Calu3 (cell line): ENCODE results near the gene SEMA6C. TPM values are rescaled to one million over a fixed set of nuclear protein-coding genes. Genes with fewer than 3 reads are reported as not detected.
A peak's percentile ranks its signal among the peaks of the same experiment; 100 is the strongest.
"Not testable (repeated sequence)": the region's sequence is repeated elsewhere in the genome, so short reads cannot be mapped to it uniquely, and the experiment has no call there.

ENCODE experiments used
- Bru-seq: library from RNA; stranded (reverse); fragments of 400-500 nt; gene quantifications from one replicate; lab custom pipeline; 2021; lab: Mats Ljungman, UMichigan
- BruChase-seq, 2 experiments: library from RNA; stranded (reverse); fragments of 400-500 nt; gene quantifications; one replicate each; lab custom pipeline; 2021; lab: Mats Ljungman, UMichigan
- BruUV-seq: library from RNA; stranded (reverse); fragments of 400-500 nt; replicated peaks from 2 replicates; lab custom pipeline; 2021; lab: Mats Ljungman, UMichigan
- CTCF ChIA-PET: fragments of 300-600 bp; sonication (Branson Sonifier 250); formaldehyde crosslinking; loops from one replicate; lab custom pipeline; 2022; ENCODE audit warnings: antibody characterized with exemption; lab: Charles Lee
- DNase-seq: peaks from one replicate; pipeline ENCODE4 v3.0.0; 2022
- H3K27ac Mint-ChIP-seq: one replicate; pipeline ENCODE4 v1.8.0; 2022; ENCODE audit warnings: mixed read lengths; ENCODE audit not compliant: unreplicated experiment
- H3K27me3 Mint-ChIP-seq: one replicate; pipeline ENCODE4 v1.8.0; 2022; ENCODE audit warnings: mixed read lengths; ENCODE audit not compliant: unreplicated experiment
- H3K36me3 Mint-ChIP-seq: one replicate; pipeline ENCODE4 v1.8.0; 2022; ENCODE audit warnings: mild to moderate bottlenecking, moderate library complexity, mixed read lengths; ENCODE audit not compliant: insufficient read depth, unreplicated experiment
- H3K4me1 Mint-ChIP-seq: one replicate; pipeline ENCODE4 v1.8.0; 2022; ENCODE audit warnings: mild to moderate bottlenecking, low read depth, mixed read lengths; ENCODE audit not compliant: unreplicated experiment
- H3K4me3 Mint-ChIP-seq: one replicate; pipeline ENCODE4 v1.8.0; 2022; ENCODE audit warnings: mild to moderate bottlenecking, low read depth, moderate library complexity, mixed read lengths; ENCODE audit not compliant: unreplicated experiment
- H3K9me3 Mint-ChIP-seq: one replicate; pipeline ENCODE4 v1.8.0; 2022; ENCODE audit warnings: low read depth, mixed read lengths; ENCODE audit not compliant: unreplicated experiment
- CTCF ChIP-seq: fragments of 200-600 bp; IDR thresholded peaks from one replicate; pipeline ENCODE4 v1.8.0; 2022; ENCODE audit warnings: antibody characterized with exemption; ENCODE audit not compliant: unreplicated experiment
- intact Hi-C: fragments of 100-400 bp; cut with micrococcal nuclease; formaldehyde crosslinking; loops from one replicate; pipeline ENCODE4 v1.10.0; 2022; ENCODE audit not compliant: unreplicated experiment
- long read RNA-seq: library from polyadenylated mRNA; stranded (forward); transcript quantifications from one replicate; pipeline ENCODE4 v2.0.0, GENCODE V29; 2022
- total RNA-seq: library from RNA; stranded (reverse); gene quantifications from 2 replicates; pipeline ENCODE4 v1.2.3, GENCODE V29; 2022

SEMA6C gene
- total RNA-seq (2.2 and 2.5 TPM in 2 replicates), Bru-seq, nascent RNA (percentile 29 among the genes with signal in this experiment), BruChase-seq, experiment 1, labeled RNA remaining after a 6-hour chase (percentile 40 among the genes with signal in this experiment), BruChase-seq, experiment 2, labeled RNA remaining after a 2-hour chase (percentile 38 among the genes with signal in this experiment)
- long read RNA-seq, result 0 reads

GRCh38 chr1:151146412-151147131 is at the start of gene SEMA6C:
SEMA6C (minus strand) TSS chr1:151146631; CDS start chr1:151142621, 4,010 bp downstream.
- no TSS peak for BruUV-seq
- H3K27ac Mint-ChIP-seq, result no peak within 1 kb of the TSS
- DNase-seq, result peak; percentile 97
- H3K4me3 Mint-ChIP-seq, result peak within 1 kb of the TSS; percentile 77
- H3K4me1 Mint-ChIP-seq, result no peaks in the 10 kb centered on the region
- H3K27me3 Mint-ChIP-seq, result peaks cover 25% of the 10 kb centered on the region
- TF ChIP-seq CTCF, result no peak
- peaks cover 10% of the 10 kb centered on the region for H3K36me3 Mint-ChIP-seq
- CTCF ChIA-PET, result interaction anchor here (1.0 to 1.6 kb wide), 2 partner anchors 11 to 47 kb away, joined by 3 to 8 read pairs; no protein-coding TSS in a partner anchor
- intact Hi-C loops, result no loop called here
- H3K9me3 Mint-ChIP-seq, result no peaks in the 10 kb centered on the region

- BruUV-seq, H3K9me3 Mint-ChIP-seq, H3K27me3 Mint-ChIP-seq: not testable (repeated sequence)
- CTCF ChIA-PET, result interaction anchor here (0.6 to 1.0 kb wide), 4 partner anchors 32 to 1595 kb away, joined by 3 to 10 read pairs (median 6); partner anchors contain the start of gene ZNF687
- peaks cover 27% of the 10 kb centered on the region for H3K4me1 Mint-ChIP-seq
- peak; percentile 97 for DNase-seq
- intact Hi-C loops, result loop anchor here (5.0 to 10.0 kb wide), 2 partner anchors 317 to 640 kb away; partner anchors contain the start of genes C2CD4D, CGN and RORC
- peak overlapping the region; percentile 96 for H3K4me3 Mint-ChIP-seq
- H3K36me3 Mint-ChIP-seq, result peaks cover 64% of the 10 kb centered on the region
- H3K27ac Mint-ChIP-seq, result peak overlapping the region; percentile 95
Observed at GRCh38 chr1:151194894-151195594, 48.6 kb upstream of the SEMA6C start.

- Mint-ChIP-seq H3K27me3 (no peaks in the 10 kb centered on the region), H3K36me3 (peaks cover 64% of the 10 kb centered on the region), H3K4me1 (peaks cover 22% of the 10 kb centered on the region), H3K4me3 (no peak overlapping the region), H3K9me3 (no peaks in the 10 kb centered on the region), H3K27ac (peak overlapping the region; percentile 58)
- DNase-seq, result no peak
- CTCF ChIA-PET, result no interaction called here
- no TSS peak for BruUV-seq
- no peak for TF ChIP-seq CTCF
- intact Hi-C loops, result loop anchor here (10.0 kb wide), 1 partner anchor 641 kb away; the partner anchor contains the start of genes C2CD4D and RORC
Observed at GRCh38 chr1:151193856-151194255, 47.4 kb upstream of the SEMA6C start.

GRCh38 chr1:151193304-151193703 is 46.9 kb upstream of the SEMA6C start:
- BruUV-seq, result no TSS peak
- H3K36me3 Mint-ChIP-seq, result peaks cover 62% of the 10 kb centered on the region
- DNase-seq, result no peak
- H3K27ac Mint-ChIP-seq, result no peak overlapping the region
- CTCF ChIA-PET, result interaction anchor here (0.6 kb wide), 1 partner anchor 61 kb away, joined by 5 read pairs; the partner anchor contains the start of gene PSMD4
- no peaks in the 10 kb centered on the region for H3K9me3 Mint-ChIP-seq
- intact Hi-C loops, result loop anchor here (10.0 kb wide), 1 partner anchor 641 kb away; the partner anchor contains the start of genes C2CD4D and RORC
- peaks cover 28% of the 10 kb centered on the region for H3K4me1 Mint-ChIP-seq
- no peak overlapping the region for H3K4me3 Mint-ChIP-seq
- no peak for TF ChIP-seq CTCF
- no peaks in the 10 kb centered on the region for H3K27me3 Mint-ChIP-seq
